Heart left ventricle (tissue), 13 donors: ENCODE results near the gene CCDC112.

ENCODE experiments used
- CTCF ChIP-seq, 12 donors: fragments of 200-600 bp; sonication (generic) in 4 of 12; IDR thresholded peaks; one replicate each; pipeline versions ENCODE4 v1.5.0 to v1.8.0; 2018 to 2022; ENCODE audit warnings: antibody characterized with exemption in 12 of 12, mild to moderate bottlenecking in 5 of 12
- POLR2A ChIP-seq, 2 donors: fragments of 450-650 bp; IDR thresholded peaks; one replicate each; pipeline ENCODE4 v1.6.1; 2017; ENCODE audit warnings: antibody characterized with exemption in 2 of 2, mild to moderate bottlenecking in 2 of 2, moderate library complexity in 2 of 2
- donor health status: ischemic (EF 13 %, LVEDD 7.1; RV severe dilation, severe dysfunction).
- donor health status: DM: no; HTN: yes; CAD: no.
- donor health status: DM: no; HTN: no; CAD: no.
- donor health status: ischemic (EF 25% LVEDD 6.9; RV normal size, moderate dysfunction).
- donor health status: ischemic (EF 25% LVEDD 5.7; RV mildly dilated, moderate dysfunction).
- donor health status: ischemic (EF 35%, LVEDD 5.7; RV mildly dilated, moderate dysfunction).
- donor health status: nonischemic (EF 11% LVEDD 7.7; RV severe dilation, severe dysfunction).
- donor health status: DM: yes; HTN: yes; CAD: no.
- donor health status: PGD.
- donor health status: ischemic (EF 29% LVEDD 5.4; RV normal size, mild dysfunction).
- donor health status: nonischemic (EF 23%, LVEDD 6.1; RV moderate dilation, normal function).

- TF ChIP-seq POLR2A (IDR thresholded peaks at IDR 0.05) (no peak), CTCF (IDR thresholded peaks at IDR 0.05) (no peak)
Measured at GRCh38 chr5:115263078-115263380, 33.4 kb downstream of the CCDC112 start.
